Stimulated activated CD4-positive, alpha-beta T cell treated with anti-CD3 and anti-CD28 coated beads, Interleukin-12 subunit alpha, Interleukin-12 subunit beta, amount 100 ng/mL, for 24 hours (primary cell): ENCODE data around the gene ITGA2.

Experiments
- DNase-seq, 2 experiments: peaks; one replicate each; pipeline ENCODE4 v3.0.0-alpha.2; 2020; ENCODE audit warnings: low read depth in 2 of 2

The ITGA2 gene

GRCh38 chr5:53017794-53018391, 28.7 kb downstream of the ITGA2 start:
- no peak for DNase-seq

DNA sequence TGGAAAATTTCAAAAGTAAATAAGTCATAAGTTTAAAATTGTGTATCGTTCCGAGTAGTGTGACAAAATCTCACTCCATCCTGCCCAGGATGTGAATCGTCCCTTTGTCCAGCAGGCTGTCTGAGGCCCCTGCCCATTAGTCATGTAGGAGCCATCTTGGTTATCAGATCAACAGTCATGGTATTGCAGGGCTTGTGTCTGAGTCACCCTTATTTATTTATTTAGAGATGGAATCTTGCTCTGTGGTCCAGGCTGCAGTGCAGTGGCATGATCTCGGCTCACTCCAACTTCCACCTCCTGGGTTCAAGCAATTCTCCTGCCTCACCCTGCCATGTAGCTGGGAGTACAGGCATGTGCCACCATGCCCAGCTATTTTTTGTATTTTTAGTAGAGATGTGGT, 30.2 kb downstream of the ITGA2 start:
- no peak for DNase-seq

DNA sequence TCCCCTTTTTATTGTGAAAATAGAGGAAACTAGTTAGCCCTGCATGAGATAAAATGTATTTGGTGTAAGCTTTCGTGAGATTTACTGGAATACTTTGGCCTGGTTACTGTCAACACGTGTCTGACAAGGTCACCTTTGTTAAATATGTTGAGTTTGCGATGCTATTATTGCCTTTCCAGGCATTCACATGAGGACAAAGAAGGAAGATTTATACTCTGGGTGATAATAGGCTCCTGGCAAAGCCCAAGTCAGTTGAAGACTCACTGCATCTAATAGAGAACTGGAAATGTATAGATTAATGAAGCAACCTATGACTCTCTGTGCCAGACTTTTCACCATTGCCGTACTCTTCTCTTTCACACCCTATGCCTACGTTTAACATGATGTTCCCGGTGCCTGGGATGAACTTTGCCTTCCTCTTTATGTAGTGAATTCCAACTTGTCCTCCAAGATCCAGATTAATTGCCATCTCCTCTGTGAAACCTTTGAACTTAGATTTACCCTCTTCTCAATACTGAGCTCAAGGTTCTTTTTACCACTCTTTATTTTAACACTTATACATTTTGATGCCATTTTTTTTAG, 33.9 kb downstream of the ITGA2 start:
- DNase-seq = no peak

GRCh38 chr5:53023969-53024368, 34.8 kb downstream of the ITGA2 start:
- no peak for DNase-seq

- DNase-seq = no peak
Measured at GRCh38 chr5:53024535-53024934, 35.4 kb downstream of the ITGA2 start.

DNA sequence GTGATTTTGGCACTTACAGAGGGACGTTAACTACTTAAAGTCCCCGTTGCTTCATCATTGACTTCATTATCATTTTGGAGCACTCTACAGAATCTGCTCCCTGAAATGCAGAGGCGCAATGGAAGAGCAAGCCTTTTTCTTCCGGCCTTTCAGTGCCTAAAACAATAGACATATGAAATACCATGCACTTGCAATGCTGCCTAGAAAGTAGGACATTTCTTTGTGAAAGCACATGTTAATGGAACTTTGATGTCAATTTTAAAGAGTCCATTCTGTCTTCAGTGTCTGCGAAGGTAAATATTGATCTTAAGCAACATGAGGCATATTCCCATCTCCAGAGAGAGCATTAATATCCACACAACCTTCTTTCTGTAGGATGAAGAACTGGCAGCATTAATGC, 36.3 kb downstream of the ITGA2 start:
- no peak for DNase-seq

DNA sequence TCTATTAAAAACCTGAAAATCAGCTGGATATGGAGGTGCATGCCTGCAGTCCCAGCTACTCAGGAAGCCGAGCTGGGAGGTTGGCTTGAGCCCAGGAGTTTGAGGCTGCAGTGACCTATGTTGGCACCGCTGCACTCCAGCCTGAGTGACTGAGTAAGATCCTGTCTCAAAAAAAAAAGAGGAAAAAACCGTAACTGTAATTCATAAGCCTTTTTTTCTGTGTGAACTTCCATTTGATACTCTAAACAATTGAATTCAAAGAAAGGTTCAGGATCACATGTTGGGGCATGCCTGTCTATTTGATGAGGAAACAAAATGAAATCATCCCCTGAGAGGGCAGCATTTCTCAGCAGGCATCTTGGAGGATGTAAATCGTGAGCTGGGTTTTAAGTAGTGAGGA, 38.8 kb downstream of the ITGA2 start:
- no peak for DNase-seq

GRCh38 chr5:53029608-53030007, 40.5 kb downstream of the ITGA2 start:
- no peak for DNase-seq

GRCh38 chr5:53030893-53031292, 41.7 kb downstream of the ITGA2 start:
- DNase-seq = no peak

DNA sequence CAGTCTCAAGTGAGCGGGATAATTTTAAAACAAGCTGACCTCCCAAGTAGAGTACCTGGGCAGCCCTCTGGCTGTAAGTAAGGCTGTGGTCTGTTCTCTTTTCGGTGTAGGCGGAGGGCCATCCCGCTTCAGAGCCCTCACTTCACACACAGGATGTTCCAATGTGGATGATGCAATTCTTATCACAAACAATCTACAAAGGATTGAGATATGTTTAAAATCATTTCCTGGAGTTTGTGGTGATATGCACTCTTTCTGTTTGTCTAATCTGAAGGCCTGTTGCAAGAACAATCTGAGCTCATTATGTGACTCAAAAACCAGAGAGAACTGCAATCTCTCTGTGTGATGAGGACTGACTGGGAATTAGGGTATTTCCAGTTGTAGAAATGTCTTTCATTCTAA, 42.5 kb downstream of the ITGA2 start:
- no peak for DNase-seq

- no peak for DNase-seq
Measured at GRCh38 chr5:53032188-53032587, 43.0 kb downstream of the ITGA2 start.

GRCh38 chr5:53034832-53035231, 45.7 kb downstream of the ITGA2 start:
- DNase-seq = no peak

DNA sequence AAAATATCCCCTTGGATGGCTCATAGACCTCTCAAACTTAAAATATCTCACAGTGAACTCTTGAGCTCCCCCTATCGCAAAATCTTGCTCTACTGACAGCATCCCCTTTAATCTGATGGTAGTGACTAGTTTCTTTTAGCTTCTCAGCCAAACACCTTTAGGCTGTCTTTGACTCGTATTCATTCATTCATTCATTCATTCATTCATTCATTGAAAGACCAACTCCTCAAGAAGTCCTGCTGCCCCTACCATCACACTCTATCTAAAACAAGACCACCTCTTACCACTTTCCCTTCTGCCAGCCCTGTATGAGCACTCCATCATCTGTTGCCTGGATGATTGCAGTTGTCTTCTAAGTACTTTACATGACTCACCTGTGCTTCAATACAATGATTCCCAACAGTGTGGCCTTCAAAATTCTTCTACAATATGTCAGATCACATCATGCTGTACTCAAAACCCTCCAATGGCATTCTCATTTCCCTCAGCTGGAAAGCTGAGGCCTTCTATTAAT, 46.8 kb downstream of the ITGA2 start:
- DNase-seq = no peak

DNA sequence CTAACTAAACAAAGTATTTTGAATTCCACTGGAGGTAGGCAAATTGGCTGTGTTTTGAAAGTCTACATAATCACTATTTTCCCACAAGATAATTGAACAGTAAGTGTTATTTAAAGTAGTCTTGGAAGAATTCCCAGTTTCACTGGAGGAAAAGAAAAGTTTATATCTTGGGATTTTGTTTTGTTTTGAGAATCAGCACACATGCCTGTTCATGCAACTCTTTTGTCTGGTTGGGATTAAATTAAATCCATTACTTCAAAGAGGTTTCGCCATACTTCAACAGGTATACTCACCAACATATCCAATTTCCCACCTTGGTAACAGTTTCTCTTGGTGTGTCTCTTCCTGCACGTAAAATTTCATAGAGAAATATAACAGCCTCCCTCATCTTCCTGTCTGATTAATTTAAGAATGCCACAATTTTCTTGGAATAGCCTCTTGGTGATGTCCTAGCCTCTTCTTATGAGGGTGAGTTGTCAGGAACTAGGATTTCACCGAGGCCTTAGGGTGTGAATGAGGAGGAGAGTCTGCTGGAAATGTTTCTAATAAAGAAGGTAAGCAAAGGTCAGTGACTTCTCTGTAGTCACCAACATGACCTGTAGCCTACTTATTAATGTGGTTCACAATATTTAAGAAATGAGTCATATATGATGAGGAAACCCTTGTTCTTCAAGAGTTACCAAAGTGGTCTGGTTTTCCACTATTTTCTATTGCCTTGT, 48.1 kb downstream of the ITGA2 start:
- no peak for DNase-seq

DNA sequence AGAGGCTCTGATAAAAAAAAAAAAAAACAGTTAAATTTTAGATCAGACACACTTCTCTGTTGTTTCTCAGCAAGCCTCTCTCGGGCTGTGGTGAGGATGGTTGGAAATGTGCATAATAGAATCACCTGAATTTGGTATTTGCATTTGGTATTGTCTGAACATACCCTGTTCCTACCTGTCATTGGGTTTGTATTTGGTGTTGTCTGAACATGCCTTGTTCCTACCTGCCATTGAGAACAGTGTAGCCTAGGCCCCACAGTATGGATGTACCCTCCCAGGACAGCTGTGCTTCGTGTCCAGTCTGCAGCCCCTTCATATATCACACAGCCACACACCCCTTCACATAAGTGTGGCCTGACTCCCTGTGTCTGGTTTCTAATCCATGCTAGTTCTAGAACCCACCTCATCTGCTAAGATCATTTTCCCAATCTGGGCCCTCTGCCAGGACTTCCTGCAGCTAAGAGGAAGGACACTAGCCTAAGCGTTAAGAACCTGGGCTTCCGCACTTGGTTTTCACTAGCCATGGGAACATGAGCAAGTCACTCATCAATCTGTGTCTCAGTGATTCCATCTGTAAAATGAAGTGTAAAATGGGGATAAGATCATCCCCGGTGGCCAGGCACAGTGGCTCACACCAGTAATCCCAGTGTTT, 49.2 kb downstream of the ITGA2 start:
- no peak for DNase-seq

GRCh38 chr5:53039855-53040254, 50.7 kb downstream of the ITGA2 start:
- DNase-seq = no peak

DNA sequence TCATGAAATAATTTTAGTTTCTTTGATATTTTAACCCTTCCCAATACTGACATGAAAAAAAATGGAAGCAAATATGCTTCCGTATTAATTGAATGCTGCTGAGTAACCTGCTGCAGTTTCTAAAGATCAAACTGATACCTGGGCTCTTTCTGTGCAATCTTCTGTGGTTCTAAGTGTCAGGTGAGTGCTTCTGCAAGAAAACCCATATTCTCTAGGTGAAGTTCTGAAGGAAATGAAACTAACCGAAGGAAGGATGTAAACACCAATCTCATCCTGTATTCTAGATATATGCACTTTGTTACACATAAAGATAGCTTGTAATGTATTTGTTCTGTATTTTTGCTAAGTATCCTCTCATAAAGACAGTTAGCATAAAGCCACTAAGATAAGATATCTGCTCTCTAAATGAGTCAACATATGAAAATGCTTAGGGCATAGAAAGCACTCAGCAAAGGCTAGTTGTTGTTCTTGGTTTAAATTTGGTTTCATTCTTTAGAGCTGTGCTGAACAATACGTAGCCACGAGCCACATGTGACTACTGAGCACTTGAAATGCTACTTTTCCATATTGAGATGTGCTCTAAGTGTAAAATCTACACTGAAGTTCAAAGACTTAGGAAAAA, 52.0 kb downstream of the ITGA2 start:
- DNase-seq = no peak

DNA sequence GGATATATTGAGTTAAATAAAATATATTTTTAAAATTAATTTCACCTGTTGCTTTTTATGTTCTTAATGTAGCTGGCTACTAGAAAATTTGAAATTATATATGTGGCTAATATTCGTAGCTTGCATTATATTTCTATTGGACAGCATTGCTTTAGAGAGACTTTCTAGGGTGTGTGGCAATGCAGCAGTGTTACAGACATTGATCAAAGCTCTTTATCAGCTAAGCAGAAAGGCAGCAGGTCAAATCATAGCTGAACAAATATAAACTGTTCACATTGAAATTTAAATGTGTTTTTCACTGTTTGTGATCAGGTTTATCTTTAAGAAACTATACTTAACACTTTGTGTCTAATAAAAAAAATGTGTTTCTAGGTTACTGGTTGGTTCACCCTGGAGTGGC, 52.6 kb downstream of the ITGA2 start:
- no peak for DNase-seq

- no peak for DNase-seq
Measured at GRCh38 chr5:53045263-53045662, 56.1 kb downstream of the ITGA2 start.

- no peak for DNase-seq
Measured at GRCh38 chr5:53048248-53048647, 59.1 kb downstream of the ITGA2 start.

- no peak for DNase-seq
Measured at GRCh38 chr5:53052499-53052898, 63.3 kb downstream of the ITGA2 start.

DNA sequence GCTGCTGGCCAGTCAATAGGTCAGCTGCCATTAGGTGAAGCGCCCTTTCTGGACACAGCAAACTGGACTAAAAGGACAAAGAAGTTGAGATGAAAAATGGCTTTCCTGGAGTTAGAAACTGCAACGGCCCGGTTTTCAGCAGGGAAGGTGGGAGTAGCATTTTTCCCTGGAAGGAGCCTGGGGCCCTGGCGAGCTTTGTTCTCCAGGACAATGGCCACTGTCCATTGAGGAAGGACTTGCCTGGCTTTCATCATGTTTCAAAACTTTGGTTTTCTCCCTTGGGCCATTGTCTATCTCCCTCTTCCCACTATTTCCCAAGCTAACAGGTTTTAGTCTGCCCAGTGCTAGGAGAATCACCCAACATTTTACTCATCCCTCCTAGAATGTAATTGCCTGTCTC, 64.2 kb downstream of the ITGA2 start:
- no peak for DNase-seq
